Epidermal melanocyte (primary cell): ENCODE data around the gene TMEM91.
A peak's percentile ranks its signal among the peaks of the same experiment; 100 is the strongest.
"Not testable (repeated sequence)": the region's sequence is repeated elsewhere in the genome, so short reads cannot be mapped to it uniquely, and the experiment has no call there.

Experiments
- DNase-seq: peaks from one replicate; pipeline ENCODE4 v3.0.0; 2011; ENCODE audit warnings: low spot score; ENCODE audit not compliant: insufficient read length

The TMEM91 gene

GRCh38 chr19:41377977-41378709 lies 1.8 kb downstream of the TMEM91 start:
- DNase-seq = no peak

- DNase-seq = not testable (repeated sequence)
Observed at GRCh38 chr19:41381536-41381935, 5.2 kb downstream of the TMEM91 start.

GRCh38 chr19:41384351-41384750 lies 8.0 kb downstream of the TMEM91 start:
- no peak for DNase-seq

GRCh38 chr19:41386442-41386841 lies 10.1 kb downstream of the TMEM91 start:
- DNase-seq = no peak

- no peak for DNase-seq
Observed at GRCh38 chr19:41391618-41392017, 15.3 kb downstream of the TMEM91 start.

- no peak for DNase-seq
Observed at GRCh38 chr19:41392775-41393174, 16.4 kb downstream of the TMEM91 start.

- no peak for DNase-seq
Observed at GRCh38 chr19:41395355-41395754, 19.0 kb downstream of the TMEM91 start.

- DNase-seq = peak; percentile 95
Observed at GRCh38 chr19:41397086-41398049, 21.0 kb downstream of the TMEM91 start, which contains the start of the genes BCKDHA and EXOSC5. Gene BCKDHA, plus strand, starts transcription at chr19:41397818. Its CDS starts 10 bp downstream, at chr19:41397828. Gene EXOSC5, minus strand, starts transcription at chr19:41397359. Its CDS starts 31 bp downstream, at chr19:41397328.

GRCh38 chr19:41398050-41398418 lies 21.7 kb downstream of the TMEM91 start:
- no peak for DNase-seq

GRCh38 chr19:41398598-41398997 lies 22.3 kb downstream of the TMEM91 start:
- no peak for DNase-seq

GRCh38 chr19:41399091-41399490 lies 22.8 kb downstream of the TMEM91 start:
- DNase-seq = no peak

GRCh38 chr19:41399525-41399924 lies 23.2 kb downstream of the TMEM91 start:
- no peak for DNase-seq

GRCh38 chr19:41401483-41401882 lies 25.1 kb downstream of the TMEM91 start:
- DNase-seq = no peak

GRCh38 chr19:41402010-41402409 lies 25.7 kb downstream of the TMEM91 start:
- no peak for DNase-seq

- DNase-seq = no peak
Observed at GRCh38 chr19:41403181-41403970, 27.0 kb downstream of the TMEM91 start.

GRCh38 chr19:41405776-41406175 lies 29.4 kb downstream of the TMEM91 start:
- DNase-seq = no peak

GRCh38 chr19:41407271-41407670 lies 30.9 kb downstream of the TMEM91 start:
- no peak for DNase-seq

GRCh38 chr19:41408256-41408655 lies 31.9 kb downstream of the TMEM91 start:
- no peak for DNase-seq

- DNase-seq = not testable (repeated sequence)
Observed at GRCh38 chr19:41408846-41409245, 32.5 kb downstream of the TMEM91 start.

- DNase-seq = no peak
Observed at GRCh38 chr19:41409288-41409687, 33.0 kb downstream of the TMEM91 start.

- DNase-seq = no peak
Observed at GRCh38 chr19:41410336-41411054, 34.2 kb downstream of the TMEM91 start.
